Measurements from ENCODE around the gene LCN6.
"Not testable (repeated sequence)": the region's sequence is repeated elsewhere in the genome, so short reads cannot be mapped to it uniquely, and the experiment has no call there.

LCN6 gene

GRCh38 chr9:136748201-136748600 lies at the start of gene LCN6:
TSS of gene LCN6 (minus strand) at chr9:136748525. CDS start at chr9:136748483, 42 bp downstream.
- DNase-seq = no peak

- not testable (repeated sequence) for DNase-seq
Measured at GRCh38 chr9:136796775-136797347, 48.5 kb upstream of the LCN6 start.

DNA sequence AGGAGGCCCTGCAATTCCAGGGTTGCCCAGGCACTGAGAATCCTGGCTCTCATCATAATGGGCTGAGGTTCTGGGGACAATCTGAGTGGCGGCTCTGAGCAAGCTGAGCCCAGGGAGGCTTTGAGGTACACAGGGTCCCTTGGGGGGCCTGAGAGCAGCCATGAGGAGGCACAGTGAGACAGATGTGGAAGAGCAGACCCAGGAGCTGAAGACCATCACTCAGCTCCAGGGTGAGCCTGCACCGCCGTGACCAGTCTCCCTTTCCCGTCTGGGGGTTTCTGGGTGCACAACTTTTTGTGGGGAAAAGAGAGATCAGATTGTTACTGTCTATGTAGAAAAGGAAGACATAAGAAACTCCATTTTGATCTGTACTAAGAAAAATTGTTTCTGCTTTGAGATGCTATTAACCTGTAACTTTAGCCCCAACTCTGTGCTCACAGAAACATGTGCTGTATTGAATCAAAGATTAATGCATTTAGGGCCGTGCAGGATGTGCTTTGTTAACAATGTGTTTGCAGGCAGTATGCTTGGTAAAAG lies 48.0 kb upstream of the LCN6 start, which contains the start of gene CCDC183:
Gene CCDC183 (plus strand): TSS at position 101 of the 537 bp plus-strand sequence. CDS start 60 bp downstream, at position 161.
- no peak for DNase-seq

- no peak for DNase-seq
Measured at GRCh38 chr9:136795000-136795348, 46.6 kb upstream of the LCN6 start.

DNA sequence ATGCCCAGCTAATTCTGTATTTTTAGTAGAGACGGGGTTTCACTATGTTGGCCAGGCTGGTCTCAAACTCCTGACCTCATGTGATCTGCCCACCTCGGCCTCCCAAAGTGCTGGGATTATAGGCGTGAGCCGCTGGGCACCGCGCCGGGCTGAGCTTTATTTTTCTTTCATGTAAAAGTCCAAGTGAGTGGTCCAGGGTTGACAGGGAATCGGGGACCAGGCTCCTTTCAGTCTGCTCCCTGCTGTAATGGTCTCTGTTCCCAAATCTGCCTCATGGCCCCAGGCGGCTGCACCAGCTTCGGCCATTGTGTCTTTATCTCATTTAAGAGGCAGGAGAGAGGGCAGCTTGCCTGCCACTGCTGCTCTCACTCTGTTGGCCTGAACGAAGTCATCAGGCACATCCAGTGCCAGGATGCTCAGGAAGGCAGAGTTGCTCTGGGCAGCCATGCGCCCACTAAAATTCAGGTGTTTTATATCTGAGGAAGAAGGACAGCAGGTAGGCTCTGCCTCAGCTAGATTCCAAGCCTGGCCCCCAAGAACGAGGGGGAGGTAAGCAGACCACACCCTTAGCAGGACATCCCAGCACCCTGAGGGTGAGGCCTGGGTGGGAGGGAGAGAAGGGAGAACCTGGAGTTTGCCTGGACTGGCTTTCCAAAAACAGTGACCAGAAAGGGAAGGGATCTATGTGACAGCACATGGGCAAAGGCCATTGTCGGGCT lies 46.1 kb upstream of the LCN6 start:
- DNase-seq = no peak

DNA sequence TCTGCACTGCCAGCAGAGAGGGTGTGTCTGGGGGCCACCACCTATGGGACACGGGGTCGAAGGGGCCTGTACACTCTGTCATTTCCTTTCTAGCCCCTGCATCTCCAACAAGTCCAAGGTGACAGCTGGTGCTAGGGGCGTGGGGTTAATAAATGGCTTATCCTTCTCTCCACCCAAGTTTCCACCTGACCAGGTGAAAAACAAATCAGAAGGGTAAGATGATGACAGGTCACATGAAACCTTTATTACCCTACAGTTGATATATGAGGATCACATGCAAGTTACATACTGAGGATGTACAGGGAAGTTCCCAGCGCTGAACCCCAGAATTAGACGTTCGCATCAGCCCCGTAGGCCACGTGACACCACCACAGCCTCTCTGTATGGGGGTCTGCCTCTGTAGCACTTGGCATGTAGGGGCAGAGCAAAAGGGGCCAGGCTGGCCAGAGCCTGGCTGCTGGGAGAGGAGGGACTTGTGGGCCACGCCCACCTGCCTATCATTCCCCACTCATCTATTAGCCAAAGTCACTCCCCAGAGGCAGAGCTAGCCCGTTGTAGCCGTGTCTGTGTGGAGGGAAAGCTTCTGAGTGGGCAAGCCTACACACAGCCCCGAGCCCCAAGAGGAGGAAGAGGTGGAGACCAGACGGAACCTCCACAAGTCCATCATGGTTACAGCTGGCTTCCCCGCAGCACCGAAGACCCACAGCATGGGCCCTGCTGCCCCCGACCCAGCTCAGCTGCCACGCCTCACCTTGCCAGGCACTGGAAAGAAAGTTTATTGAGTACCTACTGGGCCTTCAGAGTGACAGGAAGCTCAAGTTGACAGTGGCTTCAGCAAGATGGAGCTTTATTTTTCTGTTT lies 45.0 kb upstream of the LCN6 start:
- DNase-seq = no peak

GRCh38 chr9:136792321-136793085 lies 44.2 kb upstream of the LCN6 start:
- no peak for DNase-seq

GRCh38 chr9:136791516-136792276 lies 43.4 kb upstream of the LCN6 start:
- DNase-seq = no peak

DNA sequence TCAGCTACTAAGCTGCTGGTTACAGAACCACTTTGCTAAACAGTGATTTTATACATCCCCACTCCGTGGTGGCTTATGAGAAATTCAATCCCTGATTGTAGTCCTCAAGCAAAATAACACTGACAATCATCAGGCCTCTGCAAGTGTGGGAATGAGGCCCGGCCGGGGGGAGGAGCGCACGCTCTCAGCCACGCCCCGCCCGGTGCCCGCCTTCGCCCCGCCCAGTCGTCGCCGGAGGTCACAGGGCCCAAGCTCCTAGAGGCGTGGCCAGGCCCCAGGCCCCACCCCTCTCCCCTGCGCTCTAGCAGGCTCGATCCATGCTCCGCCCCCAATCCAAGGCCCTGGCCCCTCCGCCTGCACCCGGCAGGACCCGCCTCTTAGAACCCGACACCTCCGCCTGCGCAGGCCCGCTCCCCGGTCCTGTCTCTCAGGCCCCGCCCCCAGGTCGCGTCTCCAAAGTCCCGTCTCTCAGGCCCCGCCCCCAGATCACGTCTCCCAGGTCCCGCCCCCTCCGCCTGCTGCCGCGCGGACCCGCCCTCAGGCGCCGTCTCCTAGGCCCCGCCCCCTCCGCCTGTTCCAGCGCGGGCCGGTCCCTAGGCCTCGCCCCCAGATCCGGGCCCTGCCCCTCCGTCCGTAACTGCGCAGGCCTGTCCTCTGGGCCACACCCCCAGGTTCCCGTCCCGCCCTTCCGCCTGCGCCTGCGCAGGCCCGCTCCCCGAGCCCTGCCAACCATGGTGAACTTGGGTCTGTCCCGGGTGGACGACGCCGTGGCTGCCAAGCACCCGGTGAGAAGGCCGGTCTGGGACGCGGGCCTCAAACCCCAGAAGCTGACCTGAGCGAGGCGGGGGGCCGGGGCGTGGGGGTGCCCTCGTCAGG lies 42.6 kb upstream of the LCN6 start, which contains the start of gene TMEM141:
Gene TMEM141 (plus strand): TSS at position 705 of the 876 bp plus-strand sequence. CDS start 27 bp downstream, at position 732.
- DNase-seq = peak; percentile 96 to 97

- no peak for DNase-seq
Measured at GRCh38 chr9:136789523-136789937, 41.2 kb upstream of the LCN6 start.

DNA sequence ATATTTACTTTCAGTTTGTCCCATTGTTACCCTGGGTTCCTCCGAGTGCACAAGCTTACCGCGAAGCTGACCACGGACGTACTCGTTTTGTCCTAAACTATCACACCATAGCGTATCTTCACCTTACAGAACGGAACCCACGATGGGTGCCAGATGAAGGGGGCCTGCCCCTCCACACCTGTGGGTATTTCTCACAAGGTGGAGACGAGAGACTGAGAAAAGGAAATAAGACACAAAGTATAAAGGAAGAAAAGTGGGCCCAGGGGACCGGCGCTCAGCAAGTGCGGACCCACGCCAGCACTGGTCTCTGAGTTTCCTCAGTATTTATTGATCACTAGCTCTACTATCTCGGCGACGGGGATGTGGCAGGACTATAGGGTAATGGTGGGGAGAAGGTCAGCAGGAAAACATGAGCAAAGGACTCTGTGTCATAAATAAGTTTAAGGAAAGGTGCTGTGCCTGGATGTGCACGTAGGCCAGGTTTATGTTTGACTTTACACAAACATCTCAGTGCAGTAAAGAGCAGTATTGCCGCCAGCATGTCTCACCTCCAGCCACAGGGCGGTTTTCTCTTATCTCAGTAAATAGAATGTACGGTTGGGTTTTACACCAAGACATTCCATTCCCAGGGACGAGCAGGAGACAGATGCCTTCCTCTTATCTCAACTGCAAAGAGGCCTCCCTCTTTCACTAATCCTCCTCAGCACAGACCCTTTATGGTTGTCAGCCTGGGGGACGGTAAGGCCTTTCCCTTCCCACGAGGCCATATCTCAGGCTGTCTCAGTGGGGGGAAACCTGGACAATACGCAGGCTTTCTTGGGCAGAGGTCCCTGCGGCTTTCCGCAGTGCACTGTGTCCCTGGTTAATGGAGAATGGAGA lies 40.6 kb upstream of the LCN6 start:
- not testable (repeated sequence) for DNase-seq

DNA sequence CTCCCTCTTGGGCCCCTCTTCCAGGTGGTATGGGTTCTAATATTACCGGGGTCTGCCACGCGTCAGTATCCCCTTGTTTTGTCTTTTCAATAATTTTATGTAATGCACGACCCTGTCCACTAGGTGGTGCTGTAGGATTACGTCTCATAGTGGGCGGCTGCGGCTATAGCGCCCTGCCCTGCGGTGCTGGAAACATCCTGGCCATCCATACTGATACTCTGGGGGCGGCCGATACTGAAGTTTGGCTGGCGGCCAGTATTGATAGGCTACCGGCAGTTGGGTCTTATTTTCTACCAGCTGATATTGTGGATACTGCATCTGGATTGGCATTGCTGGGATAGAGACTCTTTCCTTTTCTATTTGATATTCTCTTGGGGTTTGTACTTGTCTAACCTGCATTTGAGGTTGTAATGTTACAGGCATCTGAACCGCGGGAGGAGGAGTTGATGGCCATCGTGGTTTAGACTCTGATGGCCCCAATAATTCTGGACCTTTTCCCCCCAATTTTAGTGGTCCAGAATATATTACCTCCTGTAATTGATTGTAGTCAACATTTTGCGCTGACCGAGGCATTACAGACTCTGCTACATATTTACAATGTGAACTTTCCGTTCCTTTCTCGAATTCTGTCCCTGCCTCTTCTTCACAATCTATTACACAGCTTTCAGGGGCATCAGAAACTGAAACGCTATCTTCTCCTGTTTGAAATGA lies 39.5 kb upstream of the LCN6 start:
- DNase-seq = peak in 1 of 2 experiments; percentile 39

GRCh38 chr9:136786983-136787382 lies 38.7 kb upstream of the LCN6 start:
- DNase-seq = not testable (repeated sequence)

GRCh38 chr9:136786451-136786850 lies 38.1 kb upstream of the LCN6 start:
- DNase-seq = no peak

GRCh38 chr9:136785565-136786355 lies 37.4 kb upstream of the LCN6 start:
- DNase-seq = not testable (repeated sequence)

DNA sequence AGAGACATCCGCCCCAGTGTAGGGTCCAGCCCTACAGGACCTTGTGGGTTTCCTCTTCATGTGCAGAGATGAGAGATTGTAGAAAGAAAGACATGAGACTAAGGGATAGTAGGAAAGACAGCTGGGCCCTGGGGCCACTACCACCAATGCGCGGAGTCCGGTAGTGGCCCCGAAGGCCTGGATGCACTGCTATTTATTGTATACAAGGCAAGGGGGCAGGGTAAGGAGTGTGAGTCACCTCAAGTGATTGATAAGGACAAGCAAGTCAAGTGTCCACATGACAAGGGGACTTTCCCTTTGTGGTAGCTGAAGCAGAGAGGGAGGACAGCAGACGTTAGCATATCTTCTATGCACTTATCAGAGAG lies 36.7 kb upstream of the LCN6 start:
- no peak for DNase-seq

DNA sequence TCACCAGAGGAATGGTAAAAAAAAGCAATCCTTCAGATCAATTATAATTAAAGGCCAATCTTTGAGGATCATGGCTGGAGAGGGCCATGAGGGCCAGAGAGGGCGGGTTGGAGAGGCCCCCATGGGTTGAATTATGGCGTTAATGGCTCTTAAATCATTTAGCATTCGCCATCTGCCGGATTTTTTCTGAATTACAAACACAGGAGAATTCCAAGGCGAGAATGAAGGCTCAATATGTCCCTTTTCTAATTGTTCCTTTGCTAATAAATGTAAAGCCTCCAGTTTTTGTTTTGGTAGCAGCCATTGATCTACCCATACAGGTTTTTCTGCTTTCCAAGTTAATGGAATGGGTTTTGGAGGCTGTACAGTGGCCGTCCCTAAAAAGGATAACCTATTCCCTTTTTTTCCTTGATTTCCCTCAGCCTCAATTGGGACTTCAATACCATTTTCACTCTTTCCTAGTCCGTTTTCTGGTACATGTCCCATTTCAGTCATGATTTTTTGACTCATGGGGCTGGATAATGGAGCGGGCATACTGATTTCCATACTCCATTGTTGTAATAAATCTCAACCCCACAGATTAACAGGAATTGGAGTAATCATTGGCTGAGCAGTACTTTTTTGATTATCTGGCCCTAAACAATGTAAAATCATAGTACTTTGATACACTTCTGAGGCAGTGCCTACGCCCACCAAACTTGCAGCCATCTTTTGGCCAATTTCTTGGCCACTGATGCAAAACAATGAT lies 36.1 kb upstream of the LCN6 start:
- no peak for DNase-seq
